GM21526 (cell line): Measurements from ENCODE around the gene PREX1.
A peak's percentile ranks its signal among the peaks of the same experiment; 100 is the strongest.
"Not testable (repeated sequence)": the region's sequence is repeated elsewhere in the genome, so short reads cannot be mapped to it uniquely, and the experiment has no call there.

ENCODE experiments used
- ATAC-seq: cut with Tn5 transposase; IDR thresholded peaks from one replicate; pipeline ENCODE4 v1.9.1; 2021; ENCODE audit warnings: moderate library complexity; ENCODE audit not compliant: unreplicated experiment, low FRiP score

Gene PREX1

GRCh38 chr20:48849299-48849698 lies 21.5 kb upstream of the PREX1 start:
- ATAC-seq = no peak

GRCh38 chr20:48847498-48848205 lies 19.9 kb upstream of the PREX1 start:
- no peak for ATAC-seq

GRCh38 chr20:48846516-48847492 lies 19.0 kb upstream of the PREX1 start:
- ATAC-seq = peak; percentile 79

- ATAC-seq = no peak
Measured at GRCh38 chr20:48845721-48846306, 18.0 kb upstream of the PREX1 start.

GRCh38 chr20:48844996-48845395 lies 17.2 kb upstream of the PREX1 start:
- no peak for ATAC-seq

GRCh38 chr20:48843896-48844295 lies 16.1 kb upstream of the PREX1 start:
- not testable (repeated sequence) for ATAC-seq

- ATAC-seq = no peak
Measured at GRCh38 chr20:48843057-48843806, 15.4 kb upstream of the PREX1 start.

- ATAC-seq = no peak
Measured at GRCh38 chr20:48841875-48842529, 14.2 kb upstream of the PREX1 start.

- ATAC-seq = no peak
Measured at GRCh38 chr20:48841196-48841874, 13.5 kb upstream of the PREX1 start.

- ATAC-seq = no peak
Measured at GRCh38 chr20:48839154-48839917, 11.5 kb upstream of the PREX1 start.

- ATAC-seq = no peak
Measured at GRCh38 chr20:48837014-48837413, 9.2 kb upstream of the PREX1 start.

GRCh38 chr20:48835390-48835789 lies 7.6 kb upstream of the PREX1 start:
- no peak for ATAC-seq

GRCh38 chr20:48834278-48834677 lies 6.5 kb upstream of the PREX1 start:
- no peak for ATAC-seq

- no peak for ATAC-seq
Measured at GRCh38 chr20:48832405-48832730, 4.6 kb upstream of the PREX1 start.

GRCh38 chr20:48831718-48832404 lies 4.1 kb upstream of the PREX1 start:
- ATAC-seq = no peak

GRCh38 chr20:48830826-48831318 lies 3.1 kb upstream of the PREX1 start:
- ATAC-seq = no peak

- ATAC-seq = no peak
Measured at GRCh38 chr20:48829940-48830339, 2.1 kb upstream of the PREX1 start.
